PC-9 (cell line): ENCODE data around the gene ARFGEF3. TPM values are rescaled to one million over a fixed set of nuclear protein-coding genes. Genes with fewer than 3 reads are reported as not detected.

Experiments
- BruUV-seq: library from RNA; stranded (reverse); fragments of 400-500 nt; replicated peaks from 2 replicates; lab custom pipeline; 2021; lab: Mats Ljungman, UMichigan
- CTCF ChIA-PET: fragments of 300-600 bp; sonication (Branson Sonifier 250); formaldehyde crosslinking; loops from one replicate; lab custom pipeline; 2022; ENCODE audit warnings: antibody characterized with exemption; lab: Charles Lee
- POLR2A ChIA-PET: fragments of 300-600 bp; sonication (Branson Sonifier 250); formaldehyde crosslinking; loops from one replicate; lab custom pipeline; 2022; ENCODE audit warnings: antibody characterized with exemption; ENCODE audit not compliant: unreplicated experiment; lab: Charles Lee
- DNase-seq, 2 experiments: peaks; one replicate each; pipeline versions ENCODE4 v3.0.0 to v3.0.0-alpha.2; 2015 to 2022; ENCODE audit warnings: mixed read lengths in 1 of 2
- H2AFZ ChIP-seq: fragments of 200-600 bp; sonication (generic); 2 replicates; pipeline ENCODE4 v1.8.1; 2017; ENCODE audit warnings: antibody characterized with exemption
- H3F3A ChIP-seq: fragments of 200-600 bp; sonication (generic); 2 replicates; pipeline ENCODE4 v1.8.1; 2017; ENCODE audit warnings: antibody characterized with exemption, mild to moderate bottlenecking, low read depth; ENCODE audit not compliant: insufficient read depth
- H3K27ac ChIP-seq: fragments of 200-600 bp; sonication (generic); 2 replicates; pipeline ENCODE4 v1.6.1; 2016; ENCODE audit warnings: mixed run types
- H3K27me3 ChIP-seq: fragments of 200-600 bp; sonication (generic); 2 replicates; pipeline ENCODE4 v1.6.1; 2016; ENCODE audit warnings: low read depth, mixed run types; ENCODE audit not compliant: insufficient read depth
- H3K36me3 ChIP-seq: fragments of 200-600 bp; sonication (generic); 2 replicates; pipeline ENCODE4 v1.6.1; 2016; ENCODE audit warnings: low read depth, mixed run types
- H3K4me1 ChIP-seq: fragments of 200-600 bp; sonication (generic); replicated peaks from 2 replicates; pipeline ENCODE4 v1.6.1; 2016; ENCODE audit warnings: mixed run types; ENCODE audit not compliant: insufficient read depth
- H3K4me2 ChIP-seq: fragments of 200-600 bp; sonication (generic); 2 replicates; pipeline ENCODE4 v1.6.1; 2017; ENCODE audit warnings: mixed run types
- H3K4me3 ChIP-seq: fragments of 200-600 bp; sonication (generic); 2 replicates; pipeline ENCODE4 v1.6.1; 2016; ENCODE audit warnings: mixed run types
- H3K79me2 ChIP-seq: fragments of 200-600 bp; sonication (generic); 2 replicates; pipeline ENCODE4 v1.6.1; 2017; ENCODE audit warnings: low read depth, mixed run types
- H3K9me2 ChIP-seq: fragments of 200-600 bp; sonication (generic); 2 replicates; pipeline ENCODE4 v1.8.1; 2017; ENCODE audit warnings: mild to moderate bottlenecking; ENCODE audit not compliant: insufficient read depth
- H3K9me3 ChIP-seq: fragments of 200-600 bp; sonication (generic); 2 replicates; pipeline ENCODE4 v1.8.1; 2016; ENCODE audit warnings: low read depth; ENCODE audit not compliant: insufficient read depth
- H4K20me1 ChIP-seq: fragments of 200-600 bp; sonication (generic); 2 replicates; pipeline ENCODE4 v1.8.1; 2017; ENCODE audit not compliant: insufficient read depth
- CTCF ChIP-seq: fragments of 200-600 bp; sonication (generic); conservative IDR thresholded peaks from 2 replicates; pipeline ENCODE4 v1.6.1; 2017; ENCODE audit warnings: mixed run types, antibody characterized with exemption, mild to moderate bottlenecking, moderate library complexity
- EZH2 ChIP-seq: fragments of 200-600 bp; sonication (generic); IDR thresholded peaks from 2 replicates; pipeline ENCODE4 v1.8.0; 2017; ENCODE audit warnings: antibody characterized with exemption, low read depth
- intact Hi-C: fragments of 100-400 bp; cut with micrococcal nuclease; formaldehyde crosslinking; loops from one replicate; pipeline ENCODE4 v1.10.0; 2022; ENCODE audit not compliant: unreplicated experiment
- total RNA-seq: library from RNA; stranded (reverse); gene quantifications from 2 replicates; pipeline ENCODE4 v1.2.3, GENCODE V29; 2021

Gene ARFGEF3
- total RNA-seq, 1 experiment from 2014 or later = 9.9 TPM

DNA sequence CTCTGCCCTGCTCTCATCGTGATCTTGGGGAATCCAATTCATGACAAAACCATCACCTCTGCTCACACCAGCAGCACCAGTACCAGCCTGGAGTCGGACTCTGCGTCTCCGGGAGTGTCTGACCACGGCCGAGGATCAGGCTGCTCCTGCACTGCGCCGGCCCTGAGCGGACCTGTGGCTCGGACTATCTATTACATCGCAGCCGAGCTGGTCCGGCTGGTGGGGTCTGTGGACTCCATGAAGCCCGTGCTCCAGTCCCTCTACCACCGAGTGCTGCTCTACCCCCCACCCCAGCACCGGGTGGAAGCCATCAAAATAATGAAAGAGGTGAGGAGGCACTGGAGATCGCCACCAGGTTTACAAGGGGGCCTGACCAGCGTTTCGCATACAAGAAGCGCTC lies 93.7 kb downstream of the ARFGEF3 start:
- Histone ChIP-seq H3K27me3 (no peaks in the 10 kb centered on the region), H3K4me3 (no peak overlapping the region), H3K27ac (no peak overlapping the region), H3K4me2 (no peak overlapping the region), H3K9me3 (no peaks in the 10 kb centered on the region), H4K20me1 (no peaks in the 10 kb centered on the region), H3K9me2 (no peaks in the 10 kb centered on the region), H3K79me2 (no peaks in the 10 kb centered on the region), H3K4me1 (no peaks in the 10 kb centered on the region), H3K36me3 (peaks cover 28% of the 10 kb centered on the region; the same call in 1 of the 2 replicates), H3F3A (no peaks in the 10 kb centered on the region), H2AFZ (no peak overlapping the region)
- intact Hi-C loops = no loop called here
- BruUV-seq = no TSS peak
- POLR2A ChIA-PET = no interaction called here
- TF ChIP-seq EZH2 (no peak), CTCF (no peak)
- CTCF ChIA-PET = no interaction called here
- no peak for DNase-seq

DNA sequence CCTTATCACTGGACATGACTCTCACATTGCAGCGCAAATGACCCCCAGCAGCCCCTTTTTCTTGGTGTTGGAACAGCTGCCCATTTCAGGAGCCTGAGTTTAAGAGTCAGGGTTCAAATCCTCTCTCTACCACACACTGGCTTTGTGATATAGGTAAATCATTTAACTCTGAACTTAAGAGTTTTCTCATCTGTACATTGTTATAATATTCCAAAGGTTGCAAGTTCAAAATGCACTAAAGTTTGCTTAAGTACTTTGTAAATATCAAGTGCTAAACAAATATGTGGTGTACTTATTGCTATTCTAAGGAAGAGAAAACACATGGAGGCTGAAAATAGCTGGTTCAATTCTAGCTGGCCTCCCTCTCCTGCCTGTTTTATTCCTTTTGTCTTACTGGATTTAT lies 95.9 kb downstream of the ARFGEF3 start:
- H3K9me2 ChIP-seq = no peaks in the 10 kb centered on the region
- ChIA-PET CTCF (no interaction called here), POLR2A (no interaction called here)
- peaks cover 28% of the 10 kb centered on the region; the same call in 1 of the 2 replicates for H3K36me3 ChIP-seq
- H3K79me2 ChIP-seq = no peaks in the 10 kb centered on the region
- BruUV-seq = no TSS peak
- H3F3A ChIP-seq = no peaks in the 10 kb centered on the region
- no peaks in the 10 kb centered on the region for H3K9me3 ChIP-seq
- H3K4me1 ChIP-seq = no peaks in the 10 kb centered on the region
- no peak overlapping the region for H3K4me3 ChIP-seq
- no peaks in the 10 kb centered on the region for H3K27me3 ChIP-seq
- no peak overlapping the region for H2AFZ ChIP-seq
- intact Hi-C loops = no loop called here
- H4K20me1 ChIP-seq = no peaks in the 10 kb centered on the region
- TF ChIP-seq EZH2 (no peak), CTCF (no peak)
- no peak overlapping the region for H3K4me2 ChIP-seq
- no peak for DNase-seq
- H3K27ac ChIP-seq = no peak overlapping the region

GRCh38 chr6:138258197-138258596 lies 96.5 kb downstream of the ARFGEF3 start:
- Histone ChIP-seq H4K20me1 (no peaks in the 10 kb centered on the region), H3K9me3 (no peaks in the 10 kb centered on the region), H3K4me3 (no peak overlapping the region), H3K36me3 (peaks cover 31% of the 10 kb centered on the region; the same call in 1 of the 2 replicates), H3K4me2 (no peak overlapping the region), H3K4me1 (no peaks in the 10 kb centered on the region), H3K9me2 (no peaks in the 10 kb centered on the region), H3K79me2 (no peaks in the 10 kb centered on the region), H3K27ac (no peak overlapping the region), H3K27me3 (no peaks in the 10 kb centered on the region), H2AFZ (no peak overlapping the region), H3F3A (no peaks in the 10 kb centered on the region)
- CTCF ChIA-PET = no interaction called here
- intact Hi-C loops = no loop called here
- BruUV-seq = no TSS peak
- TF ChIP-seq EZH2 = no peak
- TF ChIP-seq CTCF = no peak
- no peak for DNase-seq
- POLR2A ChIA-PET = no interaction called here
